HL-60 (cell line): ENCODE measurements around the gene ACSF3.

ENCODE experiments used
- DNase-seq, 2 experiments: peaks; one replicate each; pipeline ENCODE4 v3.0.0-alpha.2; 2010 to 2020; ENCODE audit warnings: low read depth in 1 of 2, low spot score in 1 of 2
- H3K27ac ChIP-seq: fragments of 250-450 bp; sonication (Bioruptor Pico); replicated peaks from 2 replicates; pipeline ENCODE4 v1.5.1; 2020; ENCODE audit warnings: mild to moderate bottlenecking, moderate library complexity
- H3K27me3 ChIP-seq: fragments of 250-450 bp; sonication (Bioruptor Pico); 2 replicates; pipeline ENCODE4 v1.5.1; 2021; ENCODE audit warnings: mild to moderate bottlenecking, moderate library complexity; ENCODE audit not compliant: insufficient read depth, poor library complexity, severe bottlenecking
- H3K4me3 ChIP-seq: replicated peaks from 2 replicates; pipeline ENCODE4 v1.5.1; 2011; ENCODE audit warnings: mild to moderate bottlenecking, control low read depth, low read length; ENCODE audit not compliant: insufficient read depth
- GABPA ChIP-seq: IDR thresholded peaks from 2 replicates; pipeline ENCODE4 v1.6.1; 2012; ENCODE audit warnings: low read depth
- POLR2AphosphoS5 ChIP-seq: IDR thresholded peaks from 2 replicates; pipeline ENCODE4 v1.6.1; 2012; ENCODE audit warnings: low read depth
- SPI1 ChIP-seq: IDR thresholded peaks from 2 replicates; pipeline ENCODE4 v1.6.1; 2012; ENCODE audit warnings: low read depth, mild to moderate bottlenecking, borderline replicate concordance
- TF ChIP-seq, protein P1 (sequence below): IDR thresholded peaks from one replicate; pipeline ENCODE4 v1.5.1; 2011; ENCODE audit warnings: low read length, control low read depth, inconsistent platforms; ENCODE audit not compliant: insufficient read depth
- TF ChIP-seq, protein P2 (sequence below): IDR thresholded peaks from 2 replicates; pipeline ENCODE4 v1.6.1; 2012; ENCODE audit warnings: low read depth; ENCODE audit not compliant: insufficient replicate concordance

ACSF3 gene

GRCh38 chr16:89050119-89050867 is 43.4 kb upstream of the ACSF3 start:
- H3K4me3 ChIP-seq = no peak overlapping the region
- H3K27me3 ChIP-seq = no peaks in the 10 kb centered on the region
- no peak for DNase-seq
- TF ChIP-seq POLR2AphosphoS5 = no peak
- TF ChIP-seq, protein P1, sequence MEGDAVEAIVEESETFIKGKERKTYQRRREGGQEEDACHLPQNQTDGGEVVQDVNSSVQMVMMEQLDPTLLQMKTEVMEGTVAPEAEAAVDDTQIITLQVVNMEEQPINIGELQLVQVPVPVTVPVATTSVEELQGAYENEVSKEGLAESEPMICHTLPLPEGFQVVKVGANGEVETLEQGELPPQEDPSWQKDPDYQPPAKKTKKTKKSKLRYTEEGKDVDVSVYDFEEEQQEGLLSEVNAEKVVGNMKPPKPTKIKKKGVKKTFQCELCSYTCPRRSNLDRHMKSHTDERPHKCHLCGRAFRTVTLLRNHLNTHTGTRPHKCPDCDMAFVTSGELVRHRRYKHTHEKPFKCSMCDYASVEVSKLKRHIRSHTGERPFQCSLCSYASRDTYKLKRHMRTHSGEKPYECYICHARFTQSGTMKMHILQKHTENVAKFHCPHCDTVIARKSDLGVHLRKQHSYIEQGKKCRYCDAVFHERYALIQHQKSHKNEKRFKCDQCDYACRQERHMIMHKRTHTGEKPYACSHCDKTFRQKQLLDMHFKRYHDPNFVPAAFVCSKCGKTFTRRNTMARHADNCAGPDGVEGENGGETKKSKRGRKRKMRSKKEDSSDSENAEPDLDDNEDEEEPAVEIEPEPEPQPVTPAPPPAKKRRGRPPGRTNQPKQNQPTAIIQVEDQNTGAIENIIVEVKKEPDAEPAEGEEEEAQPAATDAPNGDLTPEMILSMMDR = no peak
- TF ChIP-seq, protein P2, sequence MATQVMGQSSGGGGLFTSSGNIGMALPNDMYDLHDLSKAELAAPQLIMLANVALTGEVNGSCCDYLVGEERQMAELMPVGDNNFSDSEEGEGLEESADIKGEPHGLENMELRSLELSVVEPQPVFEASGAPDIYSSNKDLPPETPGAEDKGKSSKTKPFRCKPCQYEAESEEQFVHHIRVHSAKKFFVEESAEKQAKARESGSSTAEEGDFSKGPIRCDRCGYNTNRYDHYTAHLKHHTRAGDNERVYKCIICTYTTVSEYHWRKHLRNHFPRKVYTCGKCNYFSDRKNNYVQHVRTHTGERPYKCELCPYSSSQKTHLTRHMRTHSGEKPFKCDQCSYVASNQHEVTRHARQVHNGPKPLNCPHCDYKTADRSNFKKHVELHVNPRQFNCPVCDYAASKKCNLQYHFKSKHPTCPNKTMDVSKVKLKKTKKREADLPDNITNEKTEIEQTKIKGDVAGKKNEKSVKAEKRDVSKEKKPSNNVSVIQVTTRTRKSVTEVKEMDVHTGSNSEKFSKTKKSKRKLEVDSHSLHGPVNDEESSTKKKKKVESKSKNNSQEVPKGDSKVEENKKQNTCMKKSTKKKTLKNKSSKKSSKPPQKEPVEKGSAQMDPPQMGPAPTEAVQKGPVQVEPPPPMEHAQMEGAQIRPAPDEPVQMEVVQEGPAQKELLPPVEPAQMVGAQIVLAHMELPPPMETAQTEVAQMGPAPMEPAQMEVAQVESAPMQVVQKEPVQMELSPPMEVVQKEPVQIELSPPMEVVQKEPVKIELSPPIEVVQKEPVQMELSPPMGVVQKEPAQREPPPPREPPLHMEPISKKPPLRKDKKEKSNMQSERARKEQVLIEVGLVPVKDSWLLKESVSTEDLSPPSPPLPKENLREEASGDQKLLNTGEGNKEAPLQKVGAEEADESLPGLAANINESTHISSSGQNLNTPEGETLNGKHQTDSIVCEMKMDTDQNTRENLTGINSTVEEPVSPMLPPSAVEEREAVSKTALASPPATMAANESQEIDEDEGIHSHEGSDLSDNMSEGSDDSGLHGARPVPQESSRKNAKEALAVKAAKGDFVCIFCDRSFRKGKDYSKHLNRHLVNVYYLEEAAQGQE = no peak
- TF ChIP-seq GABPA = no peak
- no peak for TF ChIP-seq SPI1
- H3K27ac ChIP-seq = no peak overlapping the region

- no peak for DNase-seq
- Histone ChIP-seq H3K27ac (no peak overlapping the region), H3K27me3 (no peaks in the 10 kb centered on the region), H3K4me3 (no peak overlapping the region)
- TF ChIP-seq, protein P2 = no peak
- no peak for TF ChIP-seq POLR2AphosphoS5
- TF ChIP-seq GABPA = no peak
- TF ChIP-seq, protein P1 = no peak
- TF ChIP-seq SPI1 = no peak
These were observed 42.8 kb upstream of the ACSF3 start for GRCh38 chr16:89050868-89051311.

DNA sequence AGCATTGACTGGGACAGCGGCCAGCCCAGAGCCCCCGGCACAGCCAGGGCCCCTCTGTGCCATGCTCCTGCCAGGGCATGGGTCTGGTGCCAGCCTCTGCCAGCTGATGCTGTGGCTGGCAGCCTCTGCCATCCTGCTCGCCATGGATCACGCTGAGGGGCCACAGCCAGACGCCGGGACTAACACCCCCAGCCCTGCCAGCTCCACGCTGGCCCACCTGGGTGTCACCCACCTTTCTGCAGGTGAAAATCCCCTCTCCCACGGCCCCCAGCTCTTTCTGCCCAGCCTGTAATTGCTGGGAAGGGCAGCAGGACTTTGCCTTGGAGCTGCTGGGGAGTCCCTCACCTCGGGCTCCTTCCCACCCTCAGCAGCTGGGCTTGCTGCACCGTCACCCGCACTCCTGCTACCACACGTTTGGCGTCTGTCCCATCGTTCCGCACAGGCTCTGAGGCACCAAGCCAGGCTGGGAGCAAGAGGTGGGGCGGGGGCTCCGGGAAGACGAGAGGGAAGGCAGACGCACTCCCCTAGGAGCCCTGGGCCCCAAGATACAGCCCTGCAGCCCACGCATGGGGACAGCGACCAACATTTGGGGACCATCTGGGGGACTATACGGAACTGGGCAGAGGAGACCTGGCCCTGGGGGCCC is 42.0 kb upstream of the ACSF3 start:
- TF ChIP-seq, protein P1 = no peak
- TF ChIP-seq SPI1 = no peak
- no peak for TF ChIP-seq GABPA
- TF ChIP-seq, protein P2 = no peak
- no peak for TF ChIP-seq POLR2AphosphoS5
- Histone ChIP-seq H3K27ac (no peak overlapping the region), H3K27me3 (no peaks in the 10 kb centered on the region), H3K4me3 (no peak overlapping the region)
- DNase-seq = no peak
